ENCODE data around the gene PAWR. TPM values are rescaled to one million over a fixed set of nuclear protein-coding genes. Genes with fewer than 3 reads are reported as not detected.
"Not testable (repeated sequence)": the region's sequence is repeated elsewhere in the genome, so short reads cannot be mapped to it uniquely, and the experiment has no call there.

PAWR gene
- total and polyA plus RNA-seq, 5 donors from 2014 or later: 0.20 to 5.8 (median 1.3) TPM

DNA sequence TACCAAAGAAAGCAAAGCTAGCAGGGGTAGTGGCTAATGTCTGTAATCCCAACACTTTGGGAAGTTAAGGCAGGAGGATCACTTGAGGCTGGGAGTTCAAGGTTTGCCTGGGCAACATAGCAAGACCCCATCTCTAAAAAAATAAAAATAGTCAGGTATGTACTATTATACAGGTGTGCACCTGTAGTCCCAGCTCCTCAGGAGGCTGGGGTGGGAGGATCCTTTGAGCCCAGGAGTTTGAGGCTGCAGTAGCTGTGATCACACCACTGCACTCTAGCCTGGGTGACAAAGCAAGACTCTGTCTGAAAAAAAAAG, 142.2 kb downstream of the PAWR start:
- no peak for ATAC-seq (ENCODE audit: low read depth in 2 of 2)
- peaks cover 0 to 3% (median 0%) of the 10 kb centered on the region in 7 donors for H3K9me3 Mint-ChIP-seq
- H3K36me3 Mint-ChIP-seq: no peaks in the 10 kb centered on the region
- DNase-seq: no peak
- Histone ChIP-seq H3K36me3 (ENCODE audit: control insufficient read depth, insufficient read depth, low read length) (no peaks in the 10 kb centered on the region), H3K4me3 (ENCODE audit: low read depth, low read length) (no peak overlapping the region), H3K27me3 (ENCODE audit: control insufficient read depth, insufficient read depth, low read length) (no peaks in the 10 kb centered on the region), H3K27ac (ENCODE audit: insufficient read depth, low read length, poor library complexity, severe bottlenecking) (no peak overlapping the region), H3K4me1 (ENCODE audit: control insufficient read depth, insufficient read depth, low read length, poor library complexity, severe bottlenecking) (no peaks in the 10 kb centered on the region), H3K9me3 (ENCODE audit: control insufficient read depth in 2 of 2, low read length in 2 of 2) (no peaks in the 10 kb centered on the region)
- H3K4me3 Mint-ChIP-seq: no peak overlapping the region
- peak overlapping the region in 1 of 3 donors; percentile 29 for H3K27ac Mint-ChIP-seq
- no peaks in the 10 kb centered on the region for H3K27me3 Mint-ChIP-seq
- H3K4me1 Mint-ChIP-seq: no peaks in the 10 kb centered on the region

DNA sequence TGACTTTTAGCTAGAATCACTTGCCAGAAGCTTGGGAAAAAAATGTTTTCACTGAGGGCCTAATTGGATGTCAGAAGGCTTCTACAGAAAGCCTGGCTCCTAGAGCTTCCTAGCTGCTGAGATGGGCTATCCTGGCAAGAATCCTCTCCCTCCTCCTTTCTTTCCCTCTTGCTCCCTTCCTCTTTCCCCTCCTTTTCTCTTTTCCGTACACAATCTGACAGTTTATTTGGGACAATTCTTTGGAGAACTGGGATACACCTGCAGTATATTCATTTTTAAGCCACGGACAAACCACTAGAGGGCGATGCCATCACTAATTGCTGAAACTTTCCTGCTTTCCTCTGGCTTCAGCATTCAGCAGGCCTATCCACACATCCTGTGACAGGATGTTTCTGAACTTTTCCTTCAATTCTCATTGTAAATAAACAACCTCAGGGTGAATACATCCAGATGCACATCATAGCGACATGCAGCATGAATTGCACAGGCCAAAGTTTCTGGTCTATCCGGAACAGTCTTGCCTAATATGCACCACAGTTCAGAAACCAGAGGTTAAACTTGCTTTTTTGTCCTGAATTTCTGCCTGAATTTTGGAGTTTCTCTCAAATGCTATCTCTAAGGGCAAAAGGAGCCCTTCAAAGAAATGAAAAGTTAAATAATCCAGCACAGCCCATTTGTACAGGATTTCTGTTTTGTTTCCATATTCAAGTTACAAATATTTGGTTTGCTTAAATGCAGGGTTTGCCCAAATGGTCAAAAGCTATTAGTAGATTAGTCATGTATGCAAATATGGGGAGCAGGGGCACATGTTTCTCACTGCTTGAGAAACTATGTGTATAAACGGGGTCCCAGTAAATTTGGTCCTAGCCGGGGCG, 142.8 kb downstream of the PAWR start:
- Mint-ChIP-seq H3K27ac (no peak overlapping the region), H3K9me3 (peaks cover 0 to 3% (median 0%) of the 10 kb centered on the region in 7 donors), H3K27me3 (no peaks in the 10 kb centered on the region), H3K36me3 (no peaks in the 10 kb centered on the region), H3K4me3 (no peak overlapping the region), H3K4me1 (no peaks in the 10 kb centered on the region)
- DNase-seq (peak in 1 of 3 donors; percentile 15), ATAC-seq (ENCODE audit: low read depth in 2 of 2) (no peak)
- Histone ChIP-seq H3K36me3 (ENCODE audit: control insufficient read depth, insufficient read depth, low read length) (no peaks in the 10 kb centered on the region), H3K27ac (ENCODE audit: insufficient read depth, low read length, poor library complexity, severe bottlenecking) (no peak overlapping the region), H3K27me3 (ENCODE audit: control insufficient read depth, insufficient read depth, low read length) (no peaks in the 10 kb centered on the region), H3K9me3 (ENCODE audit: control insufficient read depth in 2 of 2, low read length in 2 of 2) (no peaks in the 10 kb centered on the region), H3K4me1 (ENCODE audit: control insufficient read depth, insufficient read depth, low read length, poor library complexity, severe bottlenecking) (no peaks in the 10 kb centered on the region), H3K4me3 (ENCODE audit: low read depth, low read length) (no peak overlapping the region)

DNA sequence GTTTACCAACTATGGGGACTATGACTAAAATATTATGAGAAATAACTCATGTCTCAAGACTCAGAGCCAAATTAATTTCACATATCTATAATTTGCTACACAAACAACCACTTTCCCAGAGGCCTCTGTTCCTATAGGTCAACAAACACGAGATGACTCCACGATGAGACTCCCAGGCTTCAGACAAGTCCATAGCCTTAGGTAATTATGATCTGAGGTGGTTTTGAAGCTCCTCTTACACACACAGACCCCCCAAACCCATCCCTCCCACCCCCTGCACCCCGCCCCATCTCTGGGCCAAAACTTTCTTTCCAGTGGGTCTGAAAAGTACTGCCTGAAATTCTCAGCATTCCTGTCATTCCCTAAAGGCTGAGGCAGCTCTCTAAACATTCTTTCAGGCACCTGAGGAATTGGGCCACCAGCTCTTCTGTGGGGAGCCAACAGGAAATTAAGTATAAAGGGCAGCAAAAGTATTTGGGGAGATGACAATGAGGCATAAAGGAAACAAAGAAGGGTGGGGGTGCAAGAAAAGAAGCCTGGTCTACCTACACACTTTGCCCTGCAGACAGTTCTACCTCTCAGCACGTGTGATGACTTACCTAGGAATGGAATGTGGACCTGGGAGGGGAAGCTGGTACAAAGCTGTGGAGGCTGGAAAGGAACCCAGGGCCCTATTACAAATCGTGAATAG, 143.6 kb downstream of the PAWR start:
- H3K4me1 Mint-ChIP-seq: no peaks in the 10 kb centered on the region
- peaks cover 0 to 3% (median 0%) of the 10 kb centered on the region in 7 donors for H3K9me3 Mint-ChIP-seq
- H3K27ac Mint-ChIP-seq: no peak overlapping the region
- Histone ChIP-seq H3K4me1 (ENCODE audit: control insufficient read depth, insufficient read depth, low read length, poor library complexity, severe bottlenecking) (no peaks in the 10 kb centered on the region), H3K36me3 (ENCODE audit: control insufficient read depth, insufficient read depth, low read length) (no peaks in the 10 kb centered on the region), H3K27ac (ENCODE audit: insufficient read depth, low read length, poor library complexity, severe bottlenecking) (no peak overlapping the region), H3K4me3 (ENCODE audit: low read depth, low read length) (no peak overlapping the region), H3K9me3 (ENCODE audit: control insufficient read depth in 2 of 2, low read length in 2 of 2) (no peaks in the 10 kb centered on the region), H3K27me3 (ENCODE audit: control insufficient read depth, insufficient read depth, low read length) (no peaks in the 10 kb centered on the region)
- DNase-seq (no peak), ATAC-seq (ENCODE audit: low read depth in 2 of 2) (no peak)
- no peaks in the 10 kb centered on the region for H3K27me3 Mint-ChIP-seq
- no peaks in the 10 kb centered on the region for H3K36me3 Mint-ChIP-seq
- no peak overlapping the region for H3K4me3 Mint-ChIP-seq

DNA sequence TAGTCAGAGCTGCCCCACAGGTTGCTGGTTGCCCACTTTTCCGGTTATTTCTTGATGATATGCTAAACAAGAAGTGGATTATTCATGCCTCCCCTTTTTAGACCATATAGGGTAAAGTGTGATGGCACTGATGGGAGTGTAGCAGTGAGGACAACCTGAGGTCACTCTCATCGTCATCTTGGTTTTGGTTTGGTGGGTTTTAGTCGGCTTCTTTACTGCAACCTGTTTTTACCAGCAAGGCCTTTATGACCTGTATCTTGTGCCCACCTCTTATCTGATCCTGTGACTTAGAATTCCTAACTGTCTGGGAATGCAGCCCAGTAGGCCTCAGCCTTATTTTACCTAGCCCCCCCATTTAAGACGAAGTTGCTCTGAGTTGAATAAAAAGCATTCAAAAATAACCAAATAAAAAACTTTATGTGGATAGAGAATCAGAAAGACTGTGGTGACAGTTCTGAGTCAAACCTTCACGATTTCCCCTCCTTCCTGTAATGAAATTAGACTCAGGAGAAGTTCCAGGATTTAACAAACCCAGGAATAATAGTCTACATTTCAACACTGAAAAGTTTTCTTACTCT, 144.2 kb downstream of the PAWR start:
- H3K4me3 ChIP-seq (ENCODE audit: low read depth, low read length): no peak overlapping the region
- DNase-seq (no peak), ATAC-seq (ENCODE audit: low read depth in 2 of 2) (no peak)
- Mint-ChIP-seq H3K9me3 (peaks cover 0 to 3% (median 0%) of the 10 kb centered on the region in 7 donors), H3K36me3 (no peaks in the 10 kb centered on the region), H3K4me1 (no peaks in the 10 kb centered on the region), H3K27ac (no peak overlapping the region), H3K4me3 (no peak overlapping the region), H3K27me3 (no peaks in the 10 kb centered on the region)
- no peaks in the 10 kb centered on the region for H3K27me3 ChIP-seq (ENCODE audit: control insufficient read depth, insufficient read depth, low read length)
- H3K27ac ChIP-seq (ENCODE audit: insufficient read depth, low read length, poor library complexity, severe bottlenecking): no peak overlapping the region
- no peaks in the 10 kb centered on the region for H3K36me3 ChIP-seq (ENCODE audit: control insufficient read depth, insufficient read depth, low read length)
- H3K4me1 ChIP-seq (ENCODE audit: control insufficient read depth, insufficient read depth, low read length, poor library complexity, severe bottlenecking): no peaks in the 10 kb centered on the region
- H3K9me3 ChIP-seq (ENCODE audit: control insufficient read depth in 2 of 2, low read length in 2 of 2): no peaks in the 10 kb centered on the region

DNA sequence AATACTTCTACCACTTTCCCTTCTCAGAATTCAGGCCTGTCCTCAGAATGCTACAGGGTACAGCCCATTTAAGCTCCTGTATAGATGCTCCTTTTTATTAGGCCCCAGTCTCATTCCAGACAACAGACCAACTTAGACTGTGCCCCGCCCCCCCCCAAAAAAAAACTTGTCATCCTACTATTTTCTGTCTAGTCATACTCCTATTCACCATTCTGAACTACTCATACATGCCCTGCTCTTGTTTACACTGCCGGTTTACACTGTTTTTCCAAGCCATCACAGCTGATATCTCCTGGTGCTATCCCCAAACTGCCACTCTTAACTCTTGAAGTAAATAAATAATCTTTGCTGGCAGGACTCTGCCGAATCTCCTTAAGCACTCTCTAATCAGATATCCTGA, 146.3 kb downstream of the PAWR start:
- not testable (repeated sequence) for ATAC-seq (ENCODE audit: low read depth in 2 of 2); DNase-seq; H3K36me3 Mint-ChIP-seq; H3K27ac Mint-ChIP-seq; H3K27me3 ChIP-seq (ENCODE audit: control insufficient read depth, insufficient read depth, low read length); H3K9me3 Mint-ChIP-seq; H3K27me3 Mint-ChIP-seq; H3K4me1 ChIP-seq (ENCODE audit: control insufficient read depth, insufficient read depth, low read length, poor library complexity, severe bottlenecking); H3K4me1 Mint-ChIP-seq; H3K4me3 ChIP-seq (ENCODE audit: low read depth, low read length); H3K4me3 Mint-ChIP-seq; H3K9me3 ChIP-seq (ENCODE audit: control insufficient read depth in 2 of 2, low read length in 2 of 2); H3K27ac ChIP-seq (ENCODE audit: insufficient read depth, low read length, poor library complexity, severe bottlenecking); H3K36me3 ChIP-seq (ENCODE audit: control insufficient read depth, insufficient read depth, low read length)

DNA sequence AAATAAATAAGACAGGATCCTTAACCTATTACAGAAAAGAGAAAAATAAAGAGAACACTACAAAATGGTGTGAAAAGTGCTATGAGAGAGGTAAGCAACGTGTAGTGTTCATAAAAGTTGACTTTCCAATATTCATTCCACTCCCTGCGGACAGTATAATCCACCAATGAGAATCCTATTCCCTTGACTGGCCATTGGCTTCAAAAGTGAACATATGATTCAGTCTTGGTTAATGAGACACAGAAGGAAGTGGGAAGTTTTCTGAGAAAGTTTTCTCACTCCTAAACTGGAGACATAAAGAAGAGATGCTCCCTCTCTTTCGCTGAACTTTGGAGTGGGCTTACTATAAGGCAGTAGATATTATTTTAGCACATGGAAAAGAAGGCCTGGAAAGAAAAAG, 153.1 kb downstream of the PAWR start:
- Histone ChIP-seq H3K27me3 (ENCODE audit: control insufficient read depth, insufficient read depth, low read length) (no peaks in the 10 kb centered on the region), H3K27ac (ENCODE audit: insufficient read depth, low read length, poor library complexity, severe bottlenecking) (no peak overlapping the region), H3K36me3 (ENCODE audit: control insufficient read depth, insufficient read depth, low read length) (no peaks in the 10 kb centered on the region), H3K4me3 (ENCODE audit: low read depth, low read length) (no peak overlapping the region), H3K4me1 (ENCODE audit: control insufficient read depth, insufficient read depth, low read length, poor library complexity, severe bottlenecking) (no peaks in the 10 kb centered on the region), H3K9me3 (ENCODE audit: control insufficient read depth in 2 of 2, low read length in 2 of 2) (no peaks in the 10 kb centered on the region)
- no peak for DNase-seq
- Mint-ChIP-seq H3K27me3 (no peaks in the 10 kb centered on the region), H3K4me3 (no peak overlapping the region), H3K36me3 (no peaks in the 10 kb centered on the region), H3K9me3 (peaks cover 0 to 4% (median 0%) of the 10 kb centered on the region in 7 donors), H3K4me1 (no peaks in the 10 kb centered on the region), H3K27ac (no peak overlapping the region)
- no peak for ATAC-seq (ENCODE audit: low read depth in 2 of 2)

DNA sequence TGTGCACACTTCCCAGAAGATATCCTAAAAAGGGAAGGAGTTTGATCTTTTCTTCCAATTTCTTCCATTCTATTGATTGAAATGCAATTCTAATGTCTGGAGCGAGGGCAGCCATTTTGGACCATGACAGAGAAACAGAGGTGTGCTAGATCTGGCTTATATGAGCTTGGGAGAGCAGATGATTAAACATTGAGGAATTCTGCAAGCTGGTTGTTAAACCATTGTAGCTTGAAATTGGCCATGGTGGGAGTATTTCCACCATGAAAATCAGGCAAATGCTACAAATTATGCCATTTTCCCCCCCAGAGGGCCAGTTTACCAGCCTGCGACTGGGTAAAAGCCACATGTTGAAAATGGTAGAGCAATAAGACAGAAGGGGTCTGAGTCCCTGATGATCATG, 155.0 kb downstream of the PAWR start:
- H3K4me1 ChIP-seq (ENCODE audit: control insufficient read depth, insufficient read depth, low read length, poor library complexity, severe bottlenecking): no peaks in the 10 kb centered on the region
- no peak overlapping the region for H3K4me3 ChIP-seq (ENCODE audit: low read depth, low read length)
- Mint-ChIP-seq H3K27me3 (no peaks in the 10 kb centered on the region), H3K9me3 (peaks cover 0 to 4% (median 0%) of the 10 kb centered on the region in 7 donors), H3K4me3 (no peak overlapping the region), H3K36me3 (no peaks in the 10 kb centered on the region), H3K4me1 (no peaks in the 10 kb centered on the region), H3K27ac (no peak overlapping the region)
- no peak for ATAC-seq (ENCODE audit: low read depth in 2 of 2)
- no peaks in the 10 kb centered on the region for H3K9me3 ChIP-seq (ENCODE audit: control insufficient read depth in 2 of 2, low read length in 2 of 2)
- H3K27ac ChIP-seq (ENCODE audit: insufficient read depth, low read length, poor library complexity, severe bottlenecking): no peak overlapping the region
- H3K27me3 ChIP-seq (ENCODE audit: control insufficient read depth, insufficient read depth, low read length): no peaks in the 10 kb centered on the region
- no peak for DNase-seq
- no peaks in the 10 kb centered on the region for H3K36me3 ChIP-seq (ENCODE audit: control insufficient read depth, insufficient read depth, low read length)
